GM11168 (cell line): ENCODE results near the gene EPHA5.
"Not testable (repeated sequence)": the region's sequence is repeated elsewhere in the genome, so short reads cannot be mapped to it uniquely, and the experiment has no call there.

Source experiments
- in situ Hi-C: fragments of 300-500 bp; cut with MboI; formaldehyde crosslinking; loops from one replicate; pipeline ENCODE4 v1.12.0; 2022; ENCODE audit warnings: low sequenced_read_pairs; ENCODE audit not compliant: unreplicated experiment

EPHA5 gene

DNA sequence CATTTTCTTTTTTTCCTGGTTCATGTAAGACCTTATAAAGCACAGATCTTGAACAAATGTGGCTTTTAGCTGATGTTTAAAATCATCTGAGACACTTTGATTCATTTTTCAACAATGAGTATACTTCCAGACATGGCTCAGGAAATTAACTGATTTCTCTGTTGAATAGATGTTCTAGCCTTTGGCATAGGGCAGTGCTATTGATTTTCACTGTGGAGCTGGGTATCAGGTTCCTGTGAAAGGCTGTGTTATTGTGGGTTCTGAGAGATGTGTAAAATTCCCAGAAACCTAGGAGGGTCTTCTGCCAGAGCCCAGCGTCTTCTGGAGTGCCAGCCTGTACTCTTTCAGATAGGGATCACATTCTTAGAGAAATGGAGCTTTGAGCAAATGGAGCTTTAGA is 278.9 kb downstream of the EPHA5 start:
- in situ Hi-C loops = no loop called here

GRCh38 chr4:65386927-65387326 is 283.4 kb downstream of the EPHA5 start:
- in situ Hi-C loops = no loop called here

DNA sequence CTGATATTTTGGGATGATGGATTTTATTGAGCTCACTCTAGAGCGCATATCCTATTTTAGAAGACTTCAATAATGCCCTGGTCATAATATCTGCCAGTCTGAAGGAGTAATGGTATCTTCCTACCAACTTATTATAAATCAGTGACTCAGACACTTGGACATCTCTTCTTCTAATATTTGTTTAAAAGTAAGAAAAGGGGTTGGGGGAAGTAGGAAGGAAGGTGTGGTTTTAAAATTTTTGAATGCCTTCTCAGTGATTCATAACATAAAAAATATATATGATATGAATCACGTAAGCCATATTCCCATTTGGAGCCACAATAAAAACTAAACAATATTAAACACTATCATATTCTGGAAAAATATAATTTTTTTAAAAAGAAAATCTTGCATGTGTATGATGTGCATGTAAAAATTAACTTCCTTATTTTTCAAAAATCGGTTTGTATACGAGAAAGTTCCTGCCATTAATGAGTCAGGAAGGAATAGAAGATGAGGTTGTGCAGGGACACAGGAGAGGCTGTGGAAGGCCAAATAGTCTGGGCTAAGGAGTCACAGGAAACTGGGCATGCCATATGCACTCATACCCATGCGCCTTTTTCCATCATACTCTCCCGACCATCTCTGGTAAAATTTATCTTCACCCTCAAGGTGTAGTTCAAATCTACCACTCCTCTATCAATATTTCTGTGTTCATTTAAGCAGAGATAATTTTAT is 286.5 kb downstream of the EPHA5 start:
- in situ Hi-C loops = no loop called here

GRCh38 chr4:65381648-65382047 is 288.6 kb downstream of the EPHA5 start:
- in situ Hi-C loops = no loop called here

DNA sequence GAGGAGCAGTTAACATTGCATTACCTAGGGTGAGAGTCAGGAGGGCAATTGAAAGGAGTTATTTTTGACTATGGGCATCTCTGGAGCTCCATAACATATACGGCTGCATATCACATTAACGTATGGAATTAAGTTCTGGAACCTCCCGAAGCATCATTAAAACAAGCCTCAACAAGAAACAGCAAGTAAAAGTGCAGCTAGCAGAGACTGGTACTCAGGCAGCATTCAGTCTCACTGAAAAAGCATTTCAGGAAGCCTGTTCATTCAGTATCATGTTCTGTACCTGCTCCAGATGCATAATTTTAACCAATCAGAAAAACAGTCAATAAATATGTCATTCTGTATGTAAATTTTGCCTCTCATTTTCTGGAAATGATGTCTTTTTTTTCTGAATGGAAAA is 299.6 kb downstream of the EPHA5 start:
- in situ Hi-C loops = no loop called here

GRCh38 chr4:65367306-65367705 is 303.0 kb downstream of the EPHA5 start:
- in situ Hi-C loops = no loop called here

DNA sequence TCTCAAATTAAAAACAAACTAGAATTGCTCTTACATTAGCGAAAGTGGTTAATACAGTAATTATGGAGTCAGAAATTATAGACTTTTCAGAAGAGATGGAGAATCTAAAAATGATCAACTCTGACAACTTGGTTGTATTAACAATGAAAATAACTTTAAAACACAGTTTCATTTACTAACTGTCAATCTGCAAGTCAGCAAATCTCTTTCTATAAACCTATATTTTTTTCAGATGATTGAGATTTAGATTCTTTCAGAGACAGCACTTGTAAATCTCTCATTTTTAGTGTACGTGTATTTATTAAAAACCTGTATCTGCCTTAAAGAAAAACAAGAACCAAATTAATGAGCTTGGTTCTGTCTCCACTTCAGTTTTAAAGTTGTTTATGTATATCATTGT is 311.4 kb downstream of the EPHA5 start:
- in situ Hi-C loops = no loop called here

GRCh38 chr4:65353098-65353497 is 317.2 kb downstream of the EPHA5 start:
- in situ Hi-C loops = no loop called here

GRCh38 chr4:65344278-65344825 is 325.9 kb downstream of the EPHA5 start:
- in situ Hi-C loops = no loop called here

DNA sequence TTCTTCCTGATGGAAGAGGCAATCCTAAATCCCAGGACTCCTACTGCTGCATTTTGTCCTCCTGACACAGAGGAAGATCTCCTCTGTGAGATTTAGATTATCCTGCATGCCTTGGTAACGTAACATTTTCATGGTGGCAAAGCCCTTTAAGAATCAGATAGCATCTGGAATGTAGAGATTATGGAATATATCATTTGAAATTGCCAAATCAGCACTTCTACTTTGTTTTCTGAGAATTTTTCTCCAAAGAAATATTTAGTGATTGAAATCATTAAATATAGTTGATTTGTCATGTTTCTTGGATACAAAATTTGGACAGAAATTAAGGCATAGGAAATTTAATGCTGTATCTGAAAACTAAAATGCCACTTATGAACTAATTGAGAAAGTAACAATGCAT is 326.9 kb downstream of the EPHA5 start:
- in situ Hi-C loops = no loop called here

- in situ Hi-C loops = no loop called here
Measured at GRCh38 chr4:65341557-65341956, 328.7 kb downstream of the EPHA5 start.

GRCh38 chr4:65340382-65341109 is 329.7 kb downstream of the EPHA5 start:
- in situ Hi-C loops = no loop called here

GRCh38 chr4:65337371-65337770 is 332.9 kb downstream of the EPHA5 start:
- in situ Hi-C loops = no loop called here

GRCh38 chr4:65336465-65336864 is 333.8 kb downstream of the EPHA5 start:
- in situ Hi-C loops = no loop called here

DNA sequence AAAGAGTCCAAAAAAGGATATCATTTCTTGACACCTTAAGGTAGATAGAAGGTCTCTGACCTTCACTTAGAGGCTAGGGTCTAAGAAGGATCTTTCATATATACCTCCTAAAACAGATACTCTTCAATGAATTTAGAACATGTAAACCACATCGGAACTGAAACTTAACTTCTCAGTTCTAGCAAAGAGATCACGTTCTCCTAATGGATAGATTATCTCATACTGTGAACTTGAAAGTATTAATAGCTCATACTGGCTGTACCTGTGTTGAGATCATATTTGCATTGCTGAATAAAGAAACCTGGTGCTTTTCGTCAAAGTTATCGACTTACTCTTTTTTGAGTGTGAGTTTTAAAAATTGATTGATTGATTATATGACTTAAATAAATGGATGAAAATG is 353.8 kb downstream of the EPHA5 start:
- in situ Hi-C loops = no loop called here

DNA sequence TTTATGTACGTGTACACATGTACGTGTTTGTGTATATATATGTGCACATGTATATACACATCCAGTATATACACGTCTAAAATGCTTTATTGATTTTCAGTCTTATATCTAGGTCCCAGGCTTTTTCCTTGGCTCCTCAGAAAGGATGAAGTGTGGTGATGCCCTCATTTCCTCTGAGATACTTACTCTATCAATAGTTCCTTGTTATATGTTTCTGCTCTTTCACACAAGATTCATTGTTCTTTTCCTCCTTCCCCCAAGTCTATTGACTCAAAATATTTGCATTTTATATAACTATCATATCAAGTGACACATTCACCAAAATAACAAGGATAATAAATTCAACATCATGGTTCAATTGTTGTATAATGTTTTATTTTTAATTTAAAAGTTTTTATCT is 359.2 kb downstream of the EPHA5 start:
- in situ Hi-C loops = no loop called here

DNA sequence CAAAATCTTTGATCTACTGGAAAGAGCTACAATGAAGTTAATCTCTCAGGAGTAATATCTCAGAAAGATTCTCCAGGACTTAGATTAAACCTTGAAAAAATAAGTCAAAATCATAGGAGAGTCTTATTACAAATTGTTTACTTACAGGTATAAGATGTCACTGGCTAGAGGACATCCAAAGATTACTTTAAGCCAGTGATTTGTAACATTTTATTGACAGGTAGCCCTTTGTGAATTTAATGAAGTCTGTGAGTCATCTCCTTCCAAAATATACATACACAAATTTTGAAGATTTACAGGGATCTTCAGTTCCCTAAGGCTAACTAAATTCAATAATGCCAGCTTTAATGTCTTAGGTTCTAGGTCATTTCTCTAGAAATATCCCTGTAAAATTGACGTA is 359.7 kb downstream of the EPHA5 start:
- in situ Hi-C loops = no loop called here

DNA sequence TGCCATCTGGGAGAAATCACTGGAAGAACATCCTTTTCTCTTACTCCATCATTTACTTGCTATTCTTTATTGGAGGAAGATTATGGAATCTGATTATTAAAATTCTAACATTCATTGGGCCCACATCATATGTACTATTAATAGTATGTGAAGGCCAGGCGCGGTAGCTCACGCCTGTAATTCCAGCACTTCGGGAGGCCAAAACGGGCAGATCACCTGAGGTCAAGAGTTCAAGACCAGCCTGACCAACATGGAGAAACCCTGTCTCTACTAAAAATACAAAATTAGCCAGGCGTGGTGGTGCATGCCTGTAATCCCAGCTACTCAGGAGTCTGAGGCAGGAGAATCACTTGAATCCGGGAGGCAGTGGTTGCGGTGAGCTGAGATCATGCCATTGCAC is 361.7 kb downstream of the EPHA5 start:
- in situ Hi-C loops = not testable (repeated sequence)

DNA sequence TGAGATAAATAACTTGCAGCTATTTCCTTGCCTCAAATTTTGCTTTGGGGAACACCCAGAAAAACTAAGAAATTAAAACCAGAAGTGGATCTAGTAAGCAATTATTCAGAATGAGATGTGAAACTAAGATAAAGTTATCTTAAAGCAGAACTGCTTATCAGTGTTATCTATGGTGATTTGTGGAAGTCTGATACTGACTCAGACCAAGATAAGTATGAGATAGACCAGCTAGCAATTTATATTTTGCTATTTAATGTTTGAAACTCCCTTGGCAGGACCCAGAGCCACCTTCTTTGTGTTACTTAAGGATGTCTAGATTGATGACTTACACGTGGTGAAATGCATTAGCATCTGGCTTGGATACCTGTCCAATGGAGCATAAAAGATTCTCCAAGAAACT is 368.1 kb downstream of the EPHA5 start:
- in situ Hi-C loops = no loop called here

DNA sequence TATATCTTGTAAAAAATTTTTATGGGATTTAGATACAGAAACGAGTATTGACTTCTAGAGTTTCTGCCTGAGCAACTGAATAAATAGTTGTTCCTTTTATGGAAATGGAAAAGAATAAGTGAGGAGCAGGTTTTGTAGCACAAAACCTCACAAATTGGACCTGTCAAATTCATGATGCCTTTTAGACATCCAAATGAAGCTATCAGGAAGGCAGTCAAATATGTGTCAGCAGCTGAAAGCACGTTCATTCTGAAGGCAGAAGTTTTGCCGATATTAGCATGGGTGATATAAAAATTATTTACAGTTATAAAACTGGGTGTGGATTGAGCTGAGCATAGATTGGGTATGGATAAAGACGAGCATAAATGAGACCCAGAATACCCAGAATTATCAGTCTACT is 374.0 kb downstream of the EPHA5 start:
- in situ Hi-C loops = no loop called here

- in situ Hi-C loops = no loop called here
Measured at GRCh38 chr4:65287071-65287470, 383.2 kb downstream of the EPHA5 start.
